Spinal cord (tissue), 10 donors: Measurements from ENCODE around the gene PHYHD1. TPM values are rescaled to one million over a fixed set of nuclear protein-coding genes. Genes with fewer than 3 reads are reported as not detected.
"Not testable (repeated sequence)": the region's sequence is repeated elsewhere in the genome, so short reads cannot be mapped to it uniquely, and the experiment has no call there.

Experiments used
- DNase-seq, 6 donors: peaks; one replicate each; pipeline versions ENCODE4 v3.0.0 to v3.0.0-alpha.2; 2013 to 2015; ENCODE audit warnings: low spot score in 6 of 6, low read depth in 4 of 6
- H3K27ac ChIP-seq: one replicate; pipeline ENCODE4 v1.5.1; 2013; ENCODE audit warnings: low read depth, low read length, control low read depth
- H3K27me3 ChIP-seq: one replicate; pipeline ENCODE4 v1.6.1; 2013; ENCODE audit warnings: low read length; ENCODE audit not compliant: control insufficient read depth, insufficient read depth
- H3K36me3 ChIP-seq: one replicate; pipeline ENCODE4 v1.6.1; 2013; ENCODE audit warnings: low read length; ENCODE audit not compliant: control insufficient read depth, insufficient read depth
- H3K4me1 ChIP-seq: one replicate; pipeline ENCODE4 v1.6.1; 2013; ENCODE audit warnings: low read length; ENCODE audit not compliant: control insufficient read depth, insufficient read depth
- H3K4me3 ChIP-seq: one replicate; pipeline ENCODE4 v1.5.1; 2013; ENCODE audit warnings: low read depth, low read length, control low read depth
- H3K9me3 ChIP-seq: one replicate; pipeline ENCODE4 v1.6.1; 2013; ENCODE audit warnings: low read length; ENCODE audit not compliant: control insufficient read depth, insufficient read depth
- WGBS: methylation state at CpG from one replicate; pipeline ENCODE4 v1.1.5; 2013; ENCODE audit warnings: missing lambda C conversion rate; ENCODE audit not compliant: insufficient coverage; 5-methylcytosine and 5-hydroxymethylcytosine counted together
- polyA plus RNA-seq, 2 donors: library from polyadenylated mRNA; unstranded; fragments of 120-200 nt; gene quantifications; one replicate each; pipeline ENCODE4 v1.2.1, GENCODE V29; 2013; ENCODE audit not compliant: insufficient read length in 2 of 2
- total RNA-seq, 2 donors: library from RNA; depleted of rRNA in 1 of 2; stranded (reverse); fragments of 120-200 nt in 1 of 2; fragments of >200 nt in 1 of 2; gene quantifications; one replicate each; pipeline versions ENCODE4 v1.2.3 to v1.2.4, GENCODE V29; 2013 to 2014
- donor health status: healthy.

The PHYHD1 gene
- total and polyA plus RNA-seq, 4 donors: 7.8 to 29.9 (median 25.3) TPM

GRCh38 chr9:128947527-128948301 is 26.9 kb downstream of the PHYHD1 start, which contains the start of the genes DOLK and NUP188:
TSS of gene DOLK (minus strand) at chr9:128947603. CDS start at chr9:128947303, 300 bp downstream.
TSS of gene NUP188 (plus strand) at chr9:128947699. CDS start at chr9:128947720, 21 bp downstream.
- no peaks in the 10 kb centered on the region for H3K27me3 ChIP-seq
- 0% methylated on average over 84 of the region's 86 CpGs for WGBS
- peak within 1 kb of the TSS; percentile 90 for H3K27ac ChIP-seq
- peak; percentile 87 to 98 (median 94) for DNase-seq
- H3K4me1 ChIP-seq: peaks cover 29% of the 10 kb centered on the region
- no peaks in the 10 kb centered on the region for H3K9me3 ChIP-seq
- peaks cover 50% of the 10 kb centered on the region for H3K36me3 ChIP-seq
- H3K4me3 ChIP-seq: peak within 1 kb of the TSS; percentile 89

DNA sequence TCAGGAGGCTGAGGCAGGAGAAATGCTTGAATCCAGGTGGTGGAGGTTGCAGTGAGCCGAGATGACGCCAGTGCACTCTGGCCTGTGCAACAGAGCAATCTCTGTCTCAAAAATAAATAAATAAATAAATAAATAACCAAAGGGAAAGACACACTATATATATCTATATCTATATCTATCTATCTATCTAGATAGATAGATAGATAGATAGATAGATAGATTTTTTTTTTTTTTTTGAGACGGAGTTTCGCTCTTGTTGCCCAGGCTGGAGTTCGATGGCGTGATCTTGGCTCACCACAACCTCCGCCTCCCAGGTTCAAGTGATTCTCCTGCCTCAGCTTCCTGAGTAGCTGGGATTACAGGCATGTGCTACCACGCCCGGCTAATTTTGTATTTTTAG is 40.6 kb downstream of the PHYHD1 start:
- H3K36me3 ChIP-seq: peaks cover 63% of the 10 kb centered on the region
- H3K4me3 ChIP-seq, DNase-seq, H3K27me3 ChIP-seq, H3K9me3 ChIP-seq, H3K4me1 ChIP-seq, H3K27ac ChIP-seq: not testable (repeated sequence)
- 100% methylated on average over 5 of the region's 9 CpGs for WGBS

- 91% methylated on average over 5 of the region's 5 CpGs for WGBS
- DNase-seq: no peak
- Histone ChIP-seq H3K27me3 (no peaks in the 10 kb centered on the region), H3K9me3 (no peaks in the 10 kb centered on the region), H3K27ac (no peak overlapping the region), H3K36me3 (peaks cover 60% of the 10 kb centered on the region), H3K4me3 (no peak overlapping the region), H3K4me1 (no peaks in the 10 kb centered on the region)
Observed at GRCh38 chr9:128969491-128969890, 48.7 kb downstream of the PHYHD1 start.

DNA sequence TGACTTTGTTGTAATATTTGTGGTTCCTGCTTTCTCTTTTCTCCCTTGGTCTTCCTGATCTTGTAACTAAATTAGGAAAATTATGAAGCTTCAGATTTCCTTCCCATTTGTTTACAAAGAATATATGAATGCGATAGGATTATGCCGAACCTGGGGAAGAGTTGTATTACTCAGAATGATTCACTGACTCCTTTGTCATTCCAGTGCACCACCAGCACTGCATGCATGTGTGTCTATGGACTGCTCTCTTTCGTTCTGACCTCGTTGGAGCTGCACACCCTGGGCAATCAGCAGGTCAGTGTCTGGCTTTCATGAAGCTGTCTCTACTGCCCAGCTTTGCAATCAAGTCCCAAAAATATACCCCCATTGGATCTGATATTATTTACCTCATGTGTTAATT is 52.2 kb downstream of the PHYHD1 start:
- H3K27ac ChIP-seq: no peak overlapping the region

GRCh38 chr9:128979111-128979510 is 58.3 kb downstream of the PHYHD1 start:
- Histone ChIP-seq H3K4me3 (no peak overlapping the region), H3K9me3 (no peaks in the 10 kb centered on the region), H3K4me1 (no peaks in the 10 kb centered on the region), H3K27me3 (no peaks in the 10 kb centered on the region), H3K27ac (no peak overlapping the region), H3K36me3 (peaks cover 72% of the 10 kb centered on the region)
- no peak for DNase-seq
- no CpG with 5 or more reads among the region's 3 CpGs for WGBS

More for the DNA sequence above, 52.2 kb downstream of the PHYHD1 start:
- DNase-seq: no peak
- Histone ChIP-seq H3K36me3 (peaks cover 62% of the 10 kb centered on the region), H3K4me1 (no peaks in the 10 kb centered on the region), H3K4me3 (no peak overlapping the region), H3K9me3 (no peaks in the 10 kb centered on the region), H3K27me3 (no peaks in the 10 kb centered on the region)
- WGBS: 100% methylated on average over 1 of the region's 4 CpGs

- WGBS: 100% methylated on average over 4 of the region's 8 CpGs
- no peaks in the 10 kb centered on the region for H3K27me3 ChIP-seq
Observed at GRCh38 chr9:128983536-128983935, 62.8 kb downstream of the PHYHD1 start.

DNA sequence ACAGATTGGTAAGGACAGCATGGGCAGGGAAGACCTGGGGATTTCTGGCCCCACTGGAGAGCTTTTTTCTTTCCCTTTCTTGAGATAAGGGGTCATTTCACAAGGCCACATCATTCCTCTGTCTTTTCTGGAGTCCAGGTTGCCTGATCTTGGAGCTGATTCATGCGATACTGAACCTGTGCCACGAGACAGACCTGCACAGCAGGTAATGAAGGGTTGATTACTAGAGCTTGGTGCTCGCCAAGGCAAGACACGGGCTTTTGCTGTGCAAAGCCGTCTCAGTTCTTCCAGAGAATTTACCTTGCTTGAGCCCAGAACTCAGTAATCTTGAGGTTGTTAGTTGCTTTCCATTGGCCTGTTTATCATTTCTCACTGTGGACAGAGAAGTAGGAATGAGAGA is 65.9 kb downstream of the PHYHD1 start:
- WGBS: 95% methylated on average over 4 of the region's 5 CpGs
- no peak for DNase-seq
- H3K9me3 ChIP-seq: no peaks in the 10 kb centered on the region

More at GRCh38 chr9:128983536-128983935, 62.8 kb downstream of the PHYHD1 start:
- Histone ChIP-seq H3K4me1 (no peaks in the 10 kb centered on the region), H3K4me3 (no peak overlapping the region), H3K27ac (no peak overlapping the region), H3K36me3 (peaks cover 66% of the 10 kb centered on the region), H3K9me3 (no peaks in the 10 kb centered on the region)
- DNase-seq: no peak

GRCh38 chr9:128987805-128988204 is 67.0 kb downstream of the PHYHD1 start:
- H3K36me3 ChIP-seq: peaks cover 75% of the 10 kb centered on the region
- H3K4me1 ChIP-seq: no peaks in the 10 kb centered on the region
- H3K9me3 ChIP-seq: no peaks in the 10 kb centered on the region
- no peak for DNase-seq
- 100% methylated on average over 3 of the region's 5 CpGs for WGBS
- H3K27me3 ChIP-seq: no peaks in the 10 kb centered on the region
- H3K4me3 ChIP-seq: no peak overlapping the region
- H3K27ac ChIP-seq: no peak overlapping the region

More for the DNA sequence above, 65.9 kb downstream of the PHYHD1 start:
- Histone ChIP-seq H3K36me3 (peaks cover 77% of the 10 kb centered on the region), H3K27me3 (no peaks in the 10 kb centered on the region), H3K4me3 (no peak overlapping the region), H3K27ac (no peak overlapping the region), H3K4me1 (no peaks in the 10 kb centered on the region)
